HG03139 (cell line): ENCODE measurements around the gene KLF2.

ENCODE experiments used
- ATAC-seq: cut with Tn5 transposase; IDR thresholded peaks from one replicate; pipeline ENCODE4 v1.9.1; 2021; ENCODE audit not compliant: unreplicated experiment

KLF2 gene

GRCh38 chr19:16306728-16307402 is 17.8 kb upstream of the KLF2 start:
- ATAC-seq = no peak

- ATAC-seq = no peak
Observed at GRCh38 chr19:16308081-16308480, 16.5 kb upstream of the KLF2 start.

DNA sequence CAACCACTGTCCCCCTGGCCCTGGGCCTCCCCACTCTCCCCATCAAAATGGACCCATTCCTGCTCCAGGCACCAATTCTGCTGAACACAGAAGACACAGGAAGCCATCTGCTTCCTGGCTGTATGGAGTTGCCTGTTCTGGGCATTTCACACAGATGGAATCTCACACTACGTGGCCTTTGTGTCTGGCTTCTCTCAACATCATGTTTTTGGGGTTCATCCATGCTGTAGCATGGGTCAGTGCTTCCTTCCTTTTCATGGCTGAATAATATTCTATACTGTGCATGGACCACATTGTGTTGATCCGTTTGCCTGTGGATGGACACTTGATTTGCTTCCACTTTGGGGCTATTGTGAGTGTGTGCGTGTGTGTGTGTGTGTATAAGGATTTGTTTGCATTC is 15.0 kb upstream of the KLF2 start:
- no peak for ATAC-seq

- ATAC-seq = no peak
Observed at GRCh38 chr19:16315825-16316505, 8.7 kb upstream of the KLF2 start.

DNA sequence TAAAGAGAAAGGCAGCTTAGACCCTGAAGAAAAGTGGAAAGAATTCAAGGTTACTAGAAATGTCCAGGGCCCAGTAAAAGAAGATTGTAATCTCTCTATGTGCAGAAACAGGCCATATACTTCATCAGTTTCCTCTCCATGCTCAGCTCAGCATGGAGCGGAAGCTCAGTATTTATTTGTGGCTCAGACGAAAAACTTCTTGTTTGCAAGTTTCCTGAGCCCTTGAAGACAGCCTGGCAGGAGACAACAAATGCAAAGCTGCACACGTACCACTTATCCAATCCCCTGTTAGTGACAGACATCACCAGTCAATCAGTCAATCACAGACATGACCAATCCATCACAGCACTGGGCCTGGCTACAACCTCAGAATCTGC is 8.1 kb upstream of the KLF2 start:
- no peak for ATAC-seq

GRCh38 chr19:16319481-16319880 is 5.1 kb upstream of the KLF2 start:
- ATAC-seq = no peak

DNA sequence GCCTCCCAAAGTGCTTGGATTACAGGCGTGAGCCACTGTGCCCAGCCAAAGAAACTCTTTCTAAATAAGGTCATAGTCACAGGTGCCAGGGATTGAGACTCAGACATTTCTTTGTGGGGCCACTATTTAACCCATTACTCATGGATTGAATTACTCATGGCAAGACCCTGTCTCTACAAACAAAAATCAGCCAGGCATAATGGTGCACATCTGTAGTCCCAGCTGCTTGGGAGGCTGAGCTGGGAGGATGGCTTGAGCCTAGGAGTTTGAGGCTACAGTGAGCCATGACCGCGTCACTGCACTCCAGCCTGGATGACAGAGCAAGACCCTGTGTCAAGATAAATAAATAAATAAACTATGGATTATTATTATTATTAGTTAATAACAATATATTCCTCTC is 3.6 kb upstream of the KLF2 start:
- ATAC-seq = no peak

DNA sequence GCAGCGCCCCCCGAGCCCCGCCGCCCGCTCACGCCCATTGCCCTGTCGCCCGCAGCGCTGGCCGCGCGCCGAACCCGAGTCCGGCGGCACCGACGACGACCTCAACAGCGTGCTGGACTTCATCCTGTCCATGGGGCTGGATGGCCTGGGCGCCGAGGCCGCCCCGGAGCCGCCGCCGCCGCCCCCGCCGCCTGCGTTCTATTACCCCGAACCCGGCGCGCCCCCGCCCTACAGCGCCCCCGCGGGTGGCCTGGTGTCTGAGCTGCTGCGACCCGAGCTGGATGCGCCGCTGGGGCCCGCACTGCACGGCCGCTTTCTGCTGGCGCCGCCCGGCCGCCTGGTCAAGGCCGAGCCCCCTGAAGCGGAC is 518 bp downstream of the KLF2 start:
- ATAC-seq = no peak

GRCh38 chr19:16325641-16326400 is 1.2 kb downstream of the KLF2 start:
- ATAC-seq = no peak

DNA sequence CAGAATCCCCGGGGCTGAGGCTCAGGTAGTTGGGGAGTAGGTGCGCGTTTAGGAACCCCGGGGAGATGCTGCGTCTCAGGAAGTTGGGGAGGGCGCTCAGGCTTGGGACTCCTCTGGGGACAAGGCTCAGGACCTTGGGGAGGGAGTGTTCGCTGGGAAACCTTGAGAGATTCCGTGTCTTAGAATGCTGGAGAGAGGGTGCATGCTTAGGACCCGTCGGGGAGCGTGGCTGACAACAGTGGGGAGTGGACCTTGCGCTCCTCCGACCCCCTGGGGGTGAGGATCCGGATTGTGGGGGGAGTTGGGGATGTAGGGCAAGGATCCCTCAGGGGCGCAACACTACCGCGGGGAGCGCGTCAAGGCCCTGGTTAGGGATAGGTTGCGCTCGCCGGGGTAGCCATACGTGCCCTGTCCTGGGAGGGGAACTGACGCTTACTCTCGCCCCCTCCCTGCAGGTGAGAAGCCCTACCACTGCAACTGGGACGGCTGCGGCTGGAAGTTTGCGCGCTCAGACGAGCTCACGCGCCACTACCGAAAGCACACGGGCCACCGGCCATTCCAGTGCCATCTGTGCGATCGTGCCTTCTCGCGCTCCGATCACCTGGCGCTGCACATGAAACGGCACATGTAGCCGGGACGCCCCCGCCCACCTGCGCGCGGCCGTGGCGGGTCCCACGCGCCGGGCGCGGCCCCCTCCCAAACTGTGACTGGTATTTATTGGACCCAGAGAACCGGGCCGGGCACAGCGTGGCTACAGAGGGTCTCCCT is 2.0 kb downstream of the KLF2 start:
- ATAC-seq = no peak

DNA sequence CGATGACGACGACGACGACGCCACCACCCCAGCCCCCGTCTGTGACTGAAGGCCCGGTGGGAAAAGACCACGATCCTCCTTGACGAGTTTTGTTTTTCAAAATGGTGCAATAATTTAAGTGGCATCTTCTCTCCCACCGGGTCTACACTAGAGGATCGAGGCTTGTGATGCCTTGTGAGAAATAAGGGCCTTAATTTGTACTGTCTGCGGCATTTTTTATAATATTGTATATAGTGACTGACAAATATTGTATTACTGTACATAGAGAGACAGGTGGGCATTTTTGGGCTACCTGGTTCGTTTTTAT is 2.5 kb downstream of the KLF2 start:
- ATAC-seq = no peak

GRCh38 chr19:16327501-16327900 is 2.9 kb downstream of the KLF2 start:
- no peak for ATAC-seq

- no peak for ATAC-seq
Observed at GRCh38 chr19:16327911-16328823, 3.5 kb downstream of the KLF2 start.

DNA sequence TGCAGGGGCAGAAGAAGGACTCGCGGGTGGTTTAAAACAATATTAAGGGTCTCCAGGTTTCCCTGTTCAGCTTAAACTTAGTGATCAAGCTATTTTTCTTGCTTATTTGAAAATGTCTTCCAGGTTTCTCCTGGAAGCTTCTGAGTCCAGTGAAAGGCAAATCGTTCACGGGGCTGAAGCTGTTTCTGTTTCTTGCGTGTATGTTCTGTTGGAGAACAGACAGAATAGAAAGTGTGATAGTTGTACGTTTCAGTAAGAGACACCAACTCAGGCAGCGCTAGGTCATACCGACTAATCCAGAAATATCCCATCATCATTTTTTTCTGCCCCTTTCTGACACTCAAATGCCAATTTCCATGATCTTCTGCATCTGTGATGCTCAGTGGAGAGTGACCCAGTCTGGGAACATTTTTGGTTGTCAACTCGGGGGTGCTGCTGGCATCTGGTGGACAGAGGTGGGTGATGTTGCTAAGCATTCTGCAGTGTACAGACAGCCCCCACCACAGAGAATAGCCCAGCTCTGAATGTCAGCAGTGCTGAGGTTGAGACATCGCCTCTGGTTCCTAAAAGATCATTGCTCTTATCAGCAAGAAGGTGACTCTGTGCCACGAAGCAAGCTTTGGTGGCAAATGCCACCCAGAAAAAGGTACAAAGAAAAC is 4.3 kb downstream of the KLF2 start:
- no peak for ATAC-seq

- no peak for ATAC-seq
Observed at GRCh38 chr19:16330368-16330801, 5.8 kb downstream of the KLF2 start.

DNA sequence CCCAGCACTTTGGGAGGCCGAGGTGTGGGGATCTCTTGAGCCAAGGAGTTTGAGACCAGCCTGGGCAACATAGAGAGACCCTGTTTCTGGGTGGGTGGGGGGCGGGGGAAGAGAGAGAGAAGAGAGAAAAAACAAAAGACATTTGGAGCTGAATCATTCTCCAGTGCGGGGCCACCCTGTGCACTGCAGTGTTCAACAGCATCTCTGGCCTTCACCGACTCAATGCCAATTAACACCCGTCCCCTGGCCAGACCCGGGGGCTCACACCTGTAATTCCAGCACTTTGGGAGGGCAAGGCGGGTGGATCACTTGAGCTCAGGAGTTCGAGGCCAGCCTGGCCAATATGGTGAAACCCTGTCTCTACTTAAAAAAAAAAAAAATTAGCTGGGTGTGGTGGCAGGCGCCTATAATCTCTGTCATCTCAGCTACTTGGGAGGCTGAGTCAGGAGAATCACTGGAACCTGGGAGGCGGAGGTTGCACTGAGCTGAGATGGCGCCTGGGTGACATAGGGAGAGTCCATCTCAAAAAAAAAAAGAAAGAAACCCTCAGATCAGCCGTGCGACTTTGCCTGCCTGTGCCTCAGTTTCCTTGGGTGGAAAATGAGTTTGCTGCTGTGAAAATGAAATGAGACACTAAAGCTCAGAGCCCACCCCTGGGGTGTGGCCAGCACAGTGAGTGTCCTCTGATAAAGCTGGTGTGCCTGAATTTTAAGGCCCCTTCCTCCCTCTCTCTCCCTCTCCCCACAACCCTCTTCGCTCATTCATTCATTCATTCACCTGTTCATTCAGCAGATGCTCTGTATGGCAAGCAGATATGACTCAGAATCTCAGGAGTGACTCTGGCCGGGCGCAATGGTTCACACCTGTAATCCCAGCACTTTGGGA is 6.4 kb downstream of the KLF2 start:
- no peak for ATAC-seq

DNA sequence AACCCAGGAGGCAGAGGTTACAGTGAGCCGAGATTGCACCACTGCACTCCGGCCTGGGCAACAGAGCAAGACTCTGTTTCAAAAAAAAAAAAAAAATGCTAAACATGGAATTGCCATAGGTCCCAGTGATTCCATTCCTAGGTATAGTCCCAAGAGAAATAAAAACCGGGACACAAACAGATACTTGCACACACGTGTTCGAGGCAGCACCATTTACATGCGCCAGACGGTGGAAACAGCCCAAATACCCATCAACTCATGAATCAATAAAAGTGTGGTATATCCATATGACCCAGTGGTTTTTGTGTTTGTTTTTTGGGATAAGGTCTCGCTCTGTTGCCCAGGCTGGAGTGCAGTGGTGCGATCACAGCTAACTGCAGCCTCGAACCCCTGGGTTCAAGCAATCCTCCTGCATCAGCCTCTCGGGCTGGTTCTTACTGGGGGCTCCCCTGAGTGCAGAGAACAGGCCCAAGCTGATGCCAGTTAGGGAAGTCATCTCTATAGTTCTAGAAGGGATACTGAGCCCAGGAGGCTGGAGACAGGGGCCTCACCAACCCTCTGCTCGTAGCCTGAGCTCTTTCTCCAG is 8.5 kb downstream of the KLF2 start:
- ATAC-seq = no peak

- no peak for ATAC-seq
Observed at GRCh38 chr19:16334411-16334810, 9.8 kb downstream of the KLF2 start.

DNA sequence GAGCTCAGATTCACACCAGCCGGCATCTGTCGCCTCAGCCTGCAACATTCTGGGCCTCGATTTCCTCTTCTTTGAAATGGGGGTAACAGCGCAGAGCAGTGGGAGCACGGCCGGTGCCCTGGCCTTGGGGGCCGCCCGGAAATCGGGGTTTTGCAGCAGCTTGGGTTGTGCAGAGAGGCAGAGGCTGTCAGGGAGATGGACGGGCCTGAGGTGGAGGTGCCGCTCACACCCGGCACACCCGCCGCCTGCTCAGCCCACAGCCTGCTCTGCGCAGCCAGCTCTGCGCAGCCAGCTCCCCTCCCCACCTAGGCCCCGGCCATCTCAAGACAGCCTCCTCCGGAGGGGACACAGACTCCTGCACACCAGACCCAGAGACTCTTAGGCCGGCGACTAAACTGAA is 10.6 kb downstream of the KLF2 start:
- no peak for ATAC-seq
